Left renal pelvis (tissue), 4 donors: ENCODE data around the gene PUM1. TPM values are rescaled to one million over a fixed set of nuclear protein-coding genes. Genes with fewer than 3 reads are reported as not detected.
A peak's percentile ranks its signal among the peaks of the same experiment; 100 is the strongest.

Experiments
- DNase-seq, 4 donors: peaks; one replicate each; pipeline ENCODE4 v3.0.0-alpha.2; 2013; ENCODE audit warnings: low read depth in 4 of 4, low spot score in 3 of 4
- polyA plus RNA-seq, 4 donors: library from polyadenylated mRNA; unstranded; fragments of 120-200 nt; gene quantifications; one replicate each; pipeline ENCODE4 v1.2.1, GENCODE V29; 2013; ENCODE audit not compliant: insufficient read length in 4 of 4

Gene PUM1
- polyA plus RNA-seq, 4 donors: 81.1 to 128 (median 114) TPM

DNA sequence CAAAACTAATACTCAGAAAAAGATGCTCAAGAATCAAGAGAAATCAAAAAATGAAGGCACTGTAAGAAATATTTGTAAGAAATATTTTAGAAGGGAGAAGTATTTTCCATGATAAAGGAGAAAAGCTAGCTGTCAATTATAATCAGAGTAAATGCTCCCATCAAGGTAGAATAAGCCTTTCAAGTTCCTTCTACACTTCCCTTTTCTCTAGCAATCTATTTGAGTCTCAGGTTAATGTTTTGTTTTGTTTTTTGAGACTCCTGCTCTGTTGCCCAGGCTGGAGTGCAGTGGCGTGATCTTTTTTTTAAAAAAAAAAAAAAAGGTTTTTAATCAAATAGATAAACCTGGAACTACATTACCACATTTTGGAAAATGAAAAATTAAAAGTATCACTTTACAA, 33.3 kb downstream of the PUM1 start:
- no peak for DNase-seq

DNA sequence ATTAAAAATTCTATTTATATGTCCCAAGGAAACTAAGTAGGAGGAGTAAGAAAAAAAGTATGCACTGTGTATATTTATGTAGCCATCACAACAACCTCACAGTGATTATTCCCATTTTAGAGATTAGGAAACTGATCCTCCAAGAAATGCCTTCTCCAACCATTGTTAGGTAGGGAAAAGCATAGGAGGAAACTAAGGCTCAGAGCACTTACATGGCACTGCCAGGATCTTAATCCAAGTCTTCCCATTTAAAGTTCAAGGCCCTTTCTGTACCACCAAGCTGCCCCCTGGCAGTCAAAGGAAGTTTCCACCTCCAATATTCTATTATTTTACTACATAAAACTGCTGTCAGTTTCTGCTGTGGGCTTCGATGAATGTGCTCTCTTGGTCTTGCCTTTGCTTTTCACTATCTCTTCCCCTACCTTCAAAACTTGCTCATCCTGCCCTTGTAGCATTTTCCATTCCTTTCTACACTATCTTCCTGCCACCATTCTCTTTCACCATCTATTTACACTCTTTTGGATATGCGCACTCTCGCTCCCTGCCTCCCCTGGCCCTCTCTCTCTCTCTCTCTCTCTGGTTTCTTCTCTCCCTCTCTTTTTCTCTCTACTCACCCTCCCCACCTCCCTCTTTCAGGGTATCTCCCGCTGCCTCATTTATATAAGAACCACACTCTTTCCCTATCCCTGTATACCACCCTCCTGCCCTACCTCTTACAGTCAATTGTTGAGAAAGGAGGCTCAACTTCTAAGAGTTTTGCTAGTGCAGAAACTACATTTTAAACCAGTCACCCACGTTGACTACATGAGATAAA, 34.0 kb downstream of the PUM1 start:
- no peak for DNase-seq

GRCh38 chr1:31029026-31029425, 36.5 kb downstream of the PUM1 start:
- DNase-seq: no peak

- no peak for DNase-seq
Observed at GRCh38 chr1:31027693-31028526, 37.6 kb downstream of the PUM1 start.

GRCh38 chr1:31022259-31022658, 43.3 kb downstream of the PUM1 start:
- no peak for DNase-seq

GRCh38 chr1:31020007-31020790, 45.3 kb downstream of the PUM1 start:
- DNase-seq: no peak

- DNase-seq: no peak
Observed at GRCh38 chr1:31019401-31019800, 46.1 kb downstream of the PUM1 start.

DNA sequence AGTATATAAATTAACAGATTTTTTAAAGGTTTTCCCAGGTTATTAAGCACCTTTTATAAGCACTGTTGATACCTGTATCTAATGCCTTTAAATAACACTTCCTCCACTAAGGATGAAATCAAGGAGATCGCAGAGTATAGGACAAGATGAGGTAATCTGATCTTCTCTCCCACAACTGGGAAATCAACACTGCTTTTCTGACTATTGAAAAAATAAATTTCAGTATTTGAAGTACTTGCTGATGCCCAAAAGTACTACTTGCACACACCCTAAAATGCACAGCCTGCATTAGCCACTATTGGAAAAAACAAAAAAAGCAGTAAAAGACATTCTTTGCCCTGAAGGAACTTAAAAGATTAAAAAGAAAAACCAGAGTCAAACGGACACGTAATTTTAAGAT, 48.6 kb downstream of the PUM1 start:
- DNase-seq: no peak

DNA sequence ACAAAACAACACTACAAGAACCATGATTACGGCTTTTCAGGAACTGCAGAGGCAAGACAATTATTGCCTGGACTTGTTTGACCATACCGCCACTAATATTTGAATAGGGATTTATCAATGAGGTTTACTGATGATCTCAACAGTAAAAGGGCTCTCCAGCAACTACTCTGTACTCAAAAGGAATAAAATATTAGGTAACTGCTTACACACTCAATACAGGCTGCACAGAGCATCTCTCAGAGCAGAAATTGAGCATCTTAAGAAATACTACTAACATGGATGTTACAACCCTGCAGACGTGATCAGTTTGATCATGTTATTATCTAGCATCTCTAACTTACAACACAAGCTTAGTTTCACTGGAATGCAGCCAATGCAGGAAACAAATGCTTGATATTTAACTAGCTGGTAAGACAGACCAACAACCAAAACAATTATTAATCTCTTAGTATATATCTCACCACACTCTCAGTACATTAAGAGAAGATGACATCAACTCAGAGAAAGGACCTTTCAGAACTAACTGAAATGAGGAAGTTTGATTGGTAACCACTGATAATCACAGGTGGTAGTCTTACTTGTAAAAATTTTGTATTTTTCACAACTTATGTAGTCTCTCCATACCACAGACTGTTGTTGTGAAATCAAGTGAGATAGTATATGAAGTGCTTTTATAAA, 52.2 kb downstream of the PUM1 start:
- no peak for DNase-seq

- DNase-seq: no peak
Observed at GRCh38 chr1:31012210-31012924, 53.1 kb downstream of the PUM1 start.

GRCh38 chr1:31011719-31012118, 53.8 kb downstream of the PUM1 start:
- DNase-seq: no peak

- DNase-seq: no peak
Observed at GRCh38 chr1:31010086-31010989, 55.2 kb downstream of the PUM1 start.

GRCh38 chr1:31007462-31007991, 58.0 kb downstream of the PUM1 start:
- peak in 1 of 4 donors; percentile 37 for DNase-seq

GRCh38 chr1:31006747-31007146, 58.8 kb downstream of the PUM1 start:
- DNase-seq: no peak

DNA sequence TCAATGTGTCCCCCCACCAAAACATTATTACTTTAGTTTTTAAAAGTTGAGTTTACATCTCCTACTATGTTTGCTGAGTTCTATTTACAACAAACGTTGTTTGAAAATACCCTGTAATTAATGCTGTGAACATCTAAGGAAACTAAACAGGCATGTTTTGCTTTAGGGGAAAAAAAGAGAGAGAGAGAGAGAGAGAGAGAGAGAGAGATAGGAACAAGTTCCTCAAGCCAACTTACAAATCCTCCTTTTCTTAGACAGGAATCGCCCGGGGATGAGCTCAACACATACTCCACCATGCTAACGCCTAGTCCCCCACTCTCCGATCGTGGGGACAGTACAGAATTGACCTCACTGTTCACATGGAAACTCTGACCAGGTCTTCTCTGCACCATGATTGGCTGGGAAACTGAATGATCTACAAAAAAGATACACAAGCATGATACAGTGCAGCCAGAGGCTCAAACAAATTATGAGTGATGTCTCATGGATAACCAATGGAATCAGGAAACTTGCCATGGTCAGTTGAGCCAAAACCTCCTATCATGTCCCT, 59.8 kb downstream of the PUM1 start:
- no peak for DNase-seq

GRCh38 chr1:31005198-31005597, 60.3 kb downstream of the PUM1 start:
- DNase-seq: no peak

DNA sequence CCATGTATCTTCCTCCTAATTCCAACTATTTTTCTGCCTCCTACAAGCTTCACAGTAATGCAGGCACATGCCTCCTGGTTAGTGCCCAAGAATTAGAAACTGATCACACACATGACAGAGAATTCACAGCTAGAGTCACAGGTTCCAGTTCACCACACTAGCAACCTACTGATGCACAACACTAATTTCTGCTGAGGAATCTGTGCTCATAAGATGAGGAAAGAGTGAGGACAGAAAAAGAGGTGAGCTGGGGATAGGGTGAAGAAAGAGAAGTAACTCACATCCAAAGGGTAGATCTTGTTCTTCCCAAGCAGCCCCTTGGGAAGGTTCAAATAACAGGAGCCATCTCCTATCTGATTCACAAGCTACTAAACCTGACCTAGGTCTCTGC, 61.3 kb downstream of the PUM1 start:
- DNase-seq: no peak

GRCh38 chr1:31003613-31004230, 61.8 kb downstream of the PUM1 start:
- DNase-seq: no peak
